H1 (cell line): ENCODE results near the gene HDAC9. TPM values are rescaled to one million over a fixed set of nuclear protein-coding genes. Genes with fewer than 3 reads are reported as not detected.

Experiments used
- ATF2 ChIP-seq: IDR thresholded peaks from 2 replicates; pipeline ENCODE4 v1.6.1; 2012; ENCODE audit warnings: low read length, inconsistent platforms
- TAF7 ChIP-seq: optimal IDR thresholded peaks from 2 replicates; pipeline ENCODE3; 2011; ENCODE audit warnings: low read depth, mild to moderate bottlenecking, inconsistent platforms, low read length, moderate library complexity, borderline replicate concordance
- polyA plus RNA-seq, 7 experiments: library from polyadenylated mRNA; depleted of rRNA in 3 of 7; stranded (reverse) in 5 of 7; unstranded in 2 of 7; fragments of >200 nt in 5 of 7; fragments of 200-250 nt in 2 of 7; gene quantifications; 1 replicate in 5 of 7; 2 replicates in 1 of 7; 4 replicates in 1 of 7; pipeline versions ENCODE4 v1.2.1 to v1.2.3, GENCODE V29; 2011 to 2013; ENCODE audit warnings: missing spikeins in 2 of 7, mixed read lengths in 2 of 7
- total RNA-seq: library from RNA; stranded (reverse); fragmentation: NEBNext Ultra II Directional; extraction: Animal tissue kit (Norgen Biotek cat#: 25700); gene quantifications from 2 replicates; pipeline ENCODE4 v1.2.1, GENCODE V29; 2021

The HDAC9 gene
- total and polyA plus RNA-seq, 2 of the 8 experiments (the other 6 are each of a cell fraction or from before 2014, with no cell fraction given), result 9.5 to 13.1 TPM

GRCh38 chr7:18960725-18961124 lies 465.2 kb downstream of the HDAC9 start (continued):
- TF ChIP-seq ATF2 (no peak), TAF7 (no peak)
